ENCODE data around the gene TMSB10. TPM values are rescaled to one million over a fixed set of nuclear protein-coding genes. Genes with fewer than 3 reads are reported as not detected.

The TMSB10 gene
- total and polyA plus RNA-seq, 2 of the 13 experiments (the other 11 are each of a cell fraction or from before 2014, with no cell fraction given), result 665 to 708 TPM

- TF ChIP-seq ZNF512 (CRISPR knock-in tag; IDR thresholded peaks at IDR 0.05) (no peak), ZBTB10 (CRISPR knock-in tag; IDR thresholded peaks at IDR 0.05; ENCODE audit: borderline replicate concordance) (no peak), HMGA1 (CRISPR knock-in tag; conservative IDR thresholded peaks at IDR 0.05) (no peak), ATF2 (CRISPR knock-in tag; IDR thresholded peaks at IDR 0.05) (no peak), HMGXB4 (CRISPR knock-in tag; IDR thresholded peaks at IDR 0.05; ENCODE audit: borderline replicate concordance in 1 of 2, low read depth in 1 of 2) (no peak), KAT7 (CRISPR knock-in tag; IDR thresholded peaks at IDR 0.05; ENCODE audit: borderline replicate concordance) (no peak)
Observed at GRCh38 chr2:84894131-84894586, 11.3 kb upstream of the TMSB10 start (continued).

Measured in HepG2 (cell line).